GM19468 (cell line): Measurements from ENCODE around the gene MALAT1.
"Not testable (repeated sequence)": the region's sequence is repeated elsewhere in the genome, so short reads cannot be mapped to it uniquely, and the experiment has no call there.

ENCODE experiments used
- ATAC-seq: cut with Tn5 transposase; IDR thresholded peaks from one replicate; pipeline ENCODE4 v1.9.1; 2021; ENCODE audit warnings: mild to moderate bottlenecking, moderate library complexity, moderate number of reproducible peaks; ENCODE audit not compliant: unreplicated experiment; ENCODE audit errors: extremely low read depth

The MALAT1 gene

DNA sequence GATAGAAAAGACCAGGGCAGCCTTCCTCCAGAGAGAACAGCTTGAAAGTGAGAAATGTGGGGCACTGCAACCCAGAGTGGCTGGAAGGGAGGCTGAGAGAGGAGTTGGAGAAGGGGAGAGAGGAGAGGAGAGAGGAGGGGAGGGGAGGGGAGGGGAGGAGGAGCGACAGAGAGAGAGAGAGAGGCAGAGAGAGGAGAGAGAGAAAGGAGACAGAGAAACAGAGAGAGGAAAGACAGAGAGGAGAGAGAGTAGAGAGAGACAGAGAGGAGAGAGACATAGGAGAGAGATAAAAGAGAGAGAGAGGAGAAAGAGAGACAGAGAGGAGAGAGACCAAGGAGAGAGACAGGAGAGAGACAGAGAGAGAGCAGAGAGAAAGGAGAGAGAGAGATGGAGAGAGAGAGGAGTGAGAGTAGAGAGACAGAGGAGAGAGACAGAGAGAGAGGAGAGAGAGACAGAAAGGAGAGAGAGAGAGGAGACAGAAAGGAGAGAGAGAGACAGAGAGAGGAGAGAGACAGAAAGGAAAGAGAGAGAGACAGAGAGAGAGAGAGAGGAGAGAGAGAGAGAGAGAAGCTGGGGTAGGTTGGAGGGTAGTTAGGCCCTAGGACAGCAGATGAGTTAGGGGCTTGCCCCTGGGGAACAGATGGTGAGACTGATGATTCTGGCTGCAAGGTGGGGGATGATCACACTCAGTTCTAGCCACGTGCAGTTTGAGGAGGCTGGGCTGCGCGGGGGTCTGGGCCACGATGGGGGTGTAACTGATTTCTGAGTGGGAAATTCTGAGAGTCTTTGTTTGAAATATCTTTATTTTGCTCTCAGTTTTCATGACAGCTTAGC is 17.5 kb downstream of the MALAT1 start:
- ATAC-seq: no peak

DNA sequence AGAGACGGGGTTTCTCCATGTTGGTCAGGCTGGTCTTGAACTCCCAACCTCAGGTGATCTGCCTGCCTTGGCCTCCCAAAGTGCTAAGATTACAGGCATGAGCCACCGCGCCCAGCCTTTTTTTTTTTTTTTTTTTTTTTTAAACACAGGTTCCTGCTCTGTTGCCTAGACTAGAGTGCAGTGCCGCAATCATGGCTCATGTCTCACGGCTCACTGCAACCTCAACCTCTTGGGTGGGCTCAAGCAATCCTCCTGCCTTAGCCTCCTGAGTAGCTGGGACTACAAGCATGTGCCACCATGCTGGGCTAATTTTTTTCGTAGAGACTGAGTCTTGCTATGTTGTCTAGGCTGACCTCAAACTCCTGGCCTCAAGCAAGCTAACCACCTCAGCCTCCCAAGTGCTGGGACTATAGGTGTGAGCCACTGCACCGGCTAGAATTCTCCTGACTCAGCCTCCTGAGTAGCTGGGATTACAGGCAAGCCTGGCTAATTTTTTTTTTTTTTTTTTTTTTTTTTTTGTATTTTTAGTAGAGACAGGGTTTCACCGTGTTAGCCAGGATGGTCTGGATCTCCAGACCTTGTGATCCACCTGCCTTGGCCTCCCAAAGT is 20.2 kb downstream of the MALAT1 start:
- not testable (repeated sequence) for ATAC-seq

DNA sequence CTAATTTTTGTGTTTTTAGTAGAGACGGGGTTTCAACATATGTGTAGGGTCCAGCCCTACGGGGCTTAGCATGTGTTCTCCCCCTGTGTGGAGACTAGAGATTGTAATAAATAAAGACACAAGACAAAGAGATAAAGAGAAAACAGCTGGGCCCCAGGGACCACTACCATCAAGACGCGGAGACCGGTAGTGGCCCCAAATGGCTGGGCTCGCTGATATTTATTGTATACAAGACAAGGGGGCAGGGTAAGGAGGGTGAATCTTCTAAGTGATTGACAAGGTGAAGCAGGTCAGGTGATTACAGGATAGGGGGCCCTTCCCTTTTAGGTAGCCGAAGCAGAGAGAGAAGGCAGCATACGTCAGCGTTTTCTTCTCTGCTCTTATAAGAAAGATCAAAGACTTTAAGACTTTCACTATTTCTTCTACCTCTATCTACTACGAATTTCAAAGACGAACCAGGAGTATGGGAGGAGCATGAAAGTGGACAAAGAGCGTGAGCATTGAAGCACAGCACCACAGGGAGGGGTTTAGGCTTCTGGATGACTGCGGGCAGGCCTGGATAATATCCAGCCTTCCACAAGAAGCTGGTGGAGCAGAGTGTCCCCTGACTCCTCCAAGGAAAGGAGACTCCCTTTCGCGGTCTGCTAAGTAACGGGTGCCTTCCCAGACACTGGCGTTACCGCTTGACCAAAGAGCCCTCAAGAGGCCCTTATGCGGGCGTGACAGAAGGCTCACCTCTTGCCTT is 23.1 kb downstream of the MALAT1 start:
- ATAC-seq: not testable (repeated sequence)

DNA sequence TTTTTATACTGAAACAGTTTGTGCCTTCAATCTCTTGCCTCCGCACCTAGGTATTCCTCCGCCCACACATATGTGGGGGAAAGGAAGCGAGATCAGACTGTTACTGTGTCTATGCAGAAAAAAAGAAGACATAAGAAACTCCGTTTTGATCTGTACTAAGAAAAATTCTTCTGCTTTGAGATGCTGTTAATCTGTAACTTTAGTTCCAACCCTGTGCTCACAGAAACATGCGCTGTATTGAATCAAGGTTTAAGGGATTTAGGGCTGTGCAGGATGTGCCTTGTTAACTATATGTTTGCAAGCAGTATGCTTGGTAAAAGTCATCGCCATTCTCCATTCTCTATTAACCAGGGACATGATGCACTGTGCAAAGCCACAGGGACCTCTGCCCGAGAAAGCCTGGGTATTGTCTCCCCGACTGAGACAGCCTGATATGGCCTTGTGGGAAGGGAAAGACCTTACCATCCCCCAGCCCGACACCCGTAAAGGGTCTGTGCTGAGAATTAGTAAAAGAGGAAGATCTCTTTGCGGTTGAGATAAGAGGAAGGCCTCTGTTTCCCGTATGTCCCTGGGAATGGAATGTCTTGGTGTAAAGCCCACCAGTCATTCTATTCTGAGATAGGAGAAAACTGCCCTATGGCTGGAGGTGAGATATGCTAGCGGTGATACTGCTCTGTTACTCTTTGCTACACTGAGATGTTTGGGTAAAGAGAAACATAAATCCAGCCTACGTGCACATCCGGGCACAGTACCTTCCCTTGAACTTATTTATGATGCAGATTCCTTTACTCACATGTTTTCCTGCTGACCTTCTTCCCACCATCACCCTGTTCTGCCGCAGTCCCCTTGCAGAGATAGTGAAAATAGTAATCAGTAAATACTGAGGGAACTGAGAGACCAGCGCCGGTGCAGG is 24.1 kb downstream of the MALAT1 start:
- ATAC-seq: not testable (repeated sequence)

DNA sequence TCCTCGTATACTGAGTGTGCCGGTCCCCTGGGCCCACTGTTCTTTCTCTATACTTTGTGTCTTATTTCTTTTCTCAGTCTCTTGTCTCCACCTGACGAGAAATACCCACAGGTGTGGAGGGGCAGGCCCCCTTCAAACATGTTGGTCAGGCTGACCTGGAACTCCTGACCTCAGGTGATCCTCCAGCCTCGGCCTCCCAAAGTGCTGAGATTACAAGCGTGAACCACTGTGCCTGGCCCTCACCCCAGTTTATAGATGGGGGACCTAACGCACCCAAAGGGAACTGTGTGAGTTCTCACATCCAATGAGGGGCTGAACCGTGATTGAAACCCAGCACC is 24.8 kb downstream of the MALAT1 start:
- not testable (repeated sequence) for ATAC-seq

DNA sequence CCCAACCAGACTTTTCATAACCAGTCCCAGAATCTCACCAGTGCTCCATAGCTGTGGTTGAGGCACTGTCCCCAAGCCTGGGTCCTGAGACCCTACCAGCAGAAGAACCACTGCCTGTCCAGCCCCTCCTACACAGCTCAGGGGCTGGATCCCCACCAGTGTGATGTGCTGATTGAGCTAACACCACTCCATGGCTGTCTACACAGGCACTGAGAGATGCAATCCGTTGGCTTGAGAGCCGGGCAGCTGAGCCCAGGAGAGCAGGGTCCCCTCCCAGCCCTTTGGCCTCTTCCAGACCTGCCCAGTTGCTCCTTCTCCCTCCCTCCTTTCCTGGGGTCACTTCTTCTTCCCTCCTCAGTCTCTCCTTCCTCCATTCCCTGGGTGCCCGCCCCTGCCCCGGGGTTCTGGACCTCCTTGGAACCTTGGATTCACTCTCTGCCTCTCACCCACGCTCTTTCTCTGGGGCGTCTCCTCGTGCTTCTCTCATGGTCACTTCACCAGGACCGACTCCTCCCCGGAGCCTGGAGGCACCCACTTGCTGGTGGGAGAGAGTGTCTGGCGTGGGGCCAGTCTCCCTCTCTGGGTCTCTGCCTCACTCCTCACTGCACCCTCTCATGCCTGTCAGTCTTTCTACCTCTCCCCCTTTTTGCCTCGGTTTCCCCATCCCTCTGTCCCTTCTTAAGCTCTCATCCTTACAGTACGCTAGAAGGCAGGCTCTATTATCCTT is 25.3 kb downstream of the MALAT1 start:
- ATAC-seq: no peak

DNA sequence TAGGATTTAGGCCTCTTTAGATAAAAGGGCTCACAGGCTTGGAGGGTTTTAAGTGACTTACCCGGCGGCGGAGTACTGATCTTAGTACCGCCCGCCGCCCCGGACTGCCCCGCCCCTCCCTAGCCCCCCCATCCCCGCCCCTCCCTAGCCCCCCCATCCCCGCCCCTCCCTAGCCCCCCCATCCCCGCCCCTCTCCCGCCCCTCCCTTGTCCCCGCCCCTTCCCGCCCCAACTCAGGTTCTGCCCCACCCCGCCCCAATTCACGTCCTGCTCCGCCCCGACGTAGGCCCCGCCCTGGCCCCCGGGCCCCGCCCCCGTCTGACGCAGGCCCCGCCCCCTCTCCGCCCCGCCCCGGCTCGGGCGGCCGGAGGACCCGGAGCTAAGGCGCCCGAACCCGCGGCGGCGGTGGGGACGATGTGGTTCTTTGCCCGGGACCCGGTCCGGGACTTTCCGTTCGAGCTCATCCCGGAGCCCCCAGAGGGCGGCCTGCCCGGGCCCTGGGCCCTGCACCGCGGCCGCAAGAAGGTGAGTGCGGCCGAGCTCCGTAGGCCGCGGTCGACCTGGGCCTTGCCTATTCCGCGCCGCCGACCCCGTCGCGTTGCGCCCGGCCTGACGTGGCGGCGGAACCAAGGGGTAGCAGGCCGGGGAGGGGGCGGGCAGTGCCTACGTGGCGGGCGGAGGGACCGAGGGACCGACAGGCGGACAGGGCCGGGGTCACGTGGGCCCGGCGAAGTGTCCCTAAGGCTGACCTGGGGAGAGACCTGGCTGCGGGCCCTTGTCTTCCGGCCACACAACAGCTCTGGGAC is 26.1 kb downstream of the MALAT1 start, which contains the start of gene SCYL1:
SCYL1 (plus strand) TSS at position 343 of the 805 bp plus-strand sequence; CDS start at position 414, 71 bp downstream.
- ATAC-seq: peak; percentile 23

DNA sequence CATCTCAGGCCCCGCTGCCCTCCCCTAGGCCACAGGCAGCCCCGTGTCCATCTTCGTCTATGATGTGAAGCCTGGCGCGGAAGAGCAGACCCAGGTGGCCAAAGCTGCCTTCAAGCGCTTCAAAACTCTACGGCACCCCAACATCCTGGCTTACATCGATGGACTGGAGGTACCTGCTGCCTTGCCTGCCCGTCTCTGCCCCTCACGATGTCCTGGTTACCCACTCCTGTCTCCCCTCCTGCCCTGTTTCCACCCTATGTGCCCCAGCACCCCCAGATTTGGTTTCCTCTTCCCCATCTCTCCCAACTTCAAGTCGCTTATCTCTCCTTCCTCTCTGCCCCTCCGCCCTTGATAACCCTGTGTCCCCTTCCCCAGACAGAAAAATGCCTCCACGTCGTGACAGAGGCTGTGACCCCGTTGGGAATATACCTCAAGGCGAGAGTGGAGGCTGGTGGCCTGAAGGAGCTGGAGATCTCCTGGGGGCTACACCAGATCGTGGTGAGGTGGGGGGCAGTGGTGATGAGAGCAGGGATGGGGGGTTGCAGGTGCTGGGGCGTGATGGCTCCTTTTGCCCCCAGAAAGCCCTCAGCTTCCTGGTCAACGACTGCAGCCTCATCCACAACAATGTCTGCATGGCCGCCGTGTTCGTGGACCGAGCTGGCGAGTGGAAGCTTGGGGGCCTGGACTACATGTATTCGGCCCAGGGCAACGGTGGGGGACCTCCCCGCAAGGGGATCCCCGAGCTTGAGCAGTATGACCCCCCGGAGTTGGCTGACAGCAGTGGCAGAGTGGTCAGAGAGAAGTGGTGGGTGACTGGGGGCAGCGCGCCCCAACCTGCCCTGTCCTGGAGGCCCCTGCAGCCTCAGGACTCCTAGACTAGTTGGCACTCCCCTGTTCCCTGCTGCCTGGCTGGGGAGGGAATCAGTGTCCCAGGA is 27.0 kb downstream of the MALAT1 start:
- ATAC-seq: no peak

DNA sequence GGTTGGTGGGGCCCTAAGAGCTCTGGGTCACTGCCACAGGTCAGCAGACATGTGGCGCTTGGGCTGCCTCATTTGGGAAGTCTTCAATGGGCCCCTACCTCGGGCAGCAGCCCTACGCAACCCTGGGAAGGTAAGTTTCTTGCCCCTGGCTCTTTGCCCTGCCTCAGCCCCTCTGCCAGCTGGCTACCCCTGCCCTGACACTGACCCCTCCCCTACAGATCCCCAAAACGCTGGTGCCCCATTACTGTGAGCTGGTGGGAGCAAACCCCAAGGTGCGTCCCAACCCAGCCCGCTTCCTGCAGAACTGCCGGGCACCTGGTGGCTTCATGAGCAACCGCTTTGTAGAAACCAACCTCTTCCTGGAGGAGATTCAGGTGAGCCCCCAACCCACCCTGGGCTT is 27.9 kb downstream of the MALAT1 start:
- ATAC-seq: no peak

DNA sequence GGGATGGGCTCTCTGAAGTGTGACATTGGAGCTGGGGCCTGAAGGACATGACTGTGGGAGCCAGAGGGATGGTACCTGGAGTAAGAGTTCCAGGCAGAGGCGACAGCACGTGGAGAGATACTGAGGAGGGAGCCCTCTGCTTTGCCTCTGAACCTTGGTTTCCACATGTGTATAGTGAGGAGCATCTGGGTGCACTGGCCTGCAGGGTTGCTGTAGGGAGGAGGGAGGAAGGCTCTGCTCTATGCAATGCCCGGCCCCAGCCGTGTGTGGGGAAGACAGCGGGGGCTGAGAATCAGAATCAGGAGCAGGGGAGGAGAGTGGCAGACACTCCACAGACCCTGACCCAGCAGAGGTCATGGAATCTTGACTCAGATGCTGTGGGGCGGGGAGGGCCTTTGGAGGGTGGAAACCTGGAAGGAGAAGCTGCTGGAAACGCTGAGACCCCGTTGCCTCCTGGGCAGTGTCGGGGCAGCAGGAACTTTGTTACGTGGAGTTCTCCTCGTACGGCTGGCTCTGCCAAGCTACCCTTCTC is 30.0 kb downstream of the MALAT1 start:
- ATAC-seq: no peak

DNA sequence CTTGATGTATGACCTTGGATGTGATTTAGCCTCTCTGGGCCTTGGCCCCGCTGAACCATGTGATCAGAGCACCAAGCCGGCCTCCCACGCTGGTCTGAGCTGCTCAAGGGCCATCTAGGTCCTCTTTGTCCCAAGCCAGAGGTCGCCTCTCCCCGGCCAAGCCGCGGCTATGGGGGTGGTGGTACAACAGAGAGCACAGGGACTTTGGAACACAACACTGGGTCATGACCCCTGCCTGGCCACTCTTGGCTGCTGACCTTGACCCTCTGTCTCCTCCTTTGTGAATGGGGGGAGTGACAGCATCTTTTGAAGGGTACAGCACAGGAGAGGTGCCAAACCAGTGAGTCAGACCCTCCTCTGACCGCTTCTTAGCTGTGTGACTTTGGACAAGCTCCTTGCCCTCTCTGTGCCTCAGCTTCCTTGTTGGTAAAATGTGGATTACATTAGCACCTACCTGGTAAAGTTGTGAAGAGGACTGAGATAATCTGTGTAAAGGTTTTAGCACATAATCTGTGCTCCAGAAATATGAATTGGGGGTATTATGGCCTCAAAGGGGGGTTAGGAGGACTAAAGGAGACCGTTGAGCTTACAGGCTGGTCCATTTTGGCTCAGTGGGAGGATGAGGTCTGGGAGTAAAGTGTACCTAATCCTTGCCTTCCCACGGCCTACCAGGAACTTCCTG is 30.8 kb downstream of the MALAT1 start:
- ATAC-seq: no peak

DNA sequence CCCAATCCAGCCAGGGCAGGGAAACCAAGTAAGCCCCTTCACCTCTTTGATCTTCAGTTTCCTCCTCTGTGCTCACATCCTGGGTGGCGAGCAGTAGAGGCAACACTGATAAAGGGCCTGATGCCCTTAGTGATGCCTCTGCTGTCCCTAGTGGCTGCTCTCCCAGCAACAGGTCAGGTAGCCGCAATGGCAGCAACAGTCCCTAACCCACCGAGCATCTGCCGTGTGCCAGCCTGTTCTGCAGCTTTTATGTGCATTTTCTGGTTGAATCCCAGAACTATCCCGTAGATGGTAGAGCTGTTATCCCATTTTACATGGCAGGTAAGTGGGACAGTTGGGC is 31.3 kb downstream of the MALAT1 start:
- no peak for ATAC-seq

DNA sequence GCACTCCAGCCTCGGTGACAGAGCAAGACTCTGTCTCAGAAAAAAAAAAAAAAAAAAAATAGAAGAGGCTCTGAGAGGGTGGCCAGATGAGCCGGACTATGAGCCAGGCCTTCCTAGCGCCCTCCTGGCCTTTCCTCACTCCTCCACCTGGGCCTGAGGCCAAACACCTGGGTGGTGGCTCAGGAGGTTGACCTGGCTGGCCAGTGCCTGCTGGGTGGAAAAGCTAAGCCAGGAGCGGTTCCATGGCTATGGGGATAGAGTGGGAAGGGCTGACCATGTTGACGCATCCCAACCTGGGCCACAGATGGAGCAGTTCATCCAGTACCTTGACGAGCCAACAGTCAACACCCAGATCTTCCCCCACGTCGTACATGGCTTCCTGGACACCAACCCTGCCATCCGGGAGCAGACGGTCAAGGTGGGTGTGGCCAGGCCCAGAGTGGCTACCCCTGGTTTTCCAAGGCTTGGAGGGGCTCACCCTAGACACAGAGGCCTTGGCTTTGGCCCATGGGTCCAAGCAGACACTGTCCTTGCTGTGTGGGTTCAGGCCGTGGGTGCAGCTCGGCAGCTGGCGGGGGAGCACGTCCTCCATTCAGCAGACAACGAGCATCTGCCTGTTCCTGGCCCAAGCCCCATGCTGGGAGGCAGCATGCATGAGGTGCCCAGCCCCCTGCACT is 33.7 kb downstream of the MALAT1 start:
- ATAC-seq: no peak

DNA sequence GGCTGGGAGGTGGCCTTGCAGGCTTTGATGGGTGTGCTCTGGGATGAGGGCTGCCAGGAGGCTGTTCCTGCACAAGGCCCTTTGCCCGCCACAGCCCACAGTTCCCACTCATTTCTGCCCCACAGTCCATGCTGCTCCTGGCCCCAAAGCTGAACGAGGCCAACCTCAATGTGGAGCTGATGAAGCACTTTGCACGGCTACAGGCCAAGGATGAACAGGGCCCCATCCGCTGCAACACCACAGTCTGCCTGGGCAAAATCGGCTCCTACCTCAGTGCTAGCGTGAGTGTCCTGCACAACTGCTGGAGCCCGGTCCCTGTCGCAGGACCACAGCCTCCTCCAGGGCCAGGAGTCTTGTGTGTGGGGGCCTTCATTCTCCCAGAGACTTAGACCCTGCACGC is 36.3 kb downstream of the MALAT1 start:
- ATAC-seq: no peak

DNA sequence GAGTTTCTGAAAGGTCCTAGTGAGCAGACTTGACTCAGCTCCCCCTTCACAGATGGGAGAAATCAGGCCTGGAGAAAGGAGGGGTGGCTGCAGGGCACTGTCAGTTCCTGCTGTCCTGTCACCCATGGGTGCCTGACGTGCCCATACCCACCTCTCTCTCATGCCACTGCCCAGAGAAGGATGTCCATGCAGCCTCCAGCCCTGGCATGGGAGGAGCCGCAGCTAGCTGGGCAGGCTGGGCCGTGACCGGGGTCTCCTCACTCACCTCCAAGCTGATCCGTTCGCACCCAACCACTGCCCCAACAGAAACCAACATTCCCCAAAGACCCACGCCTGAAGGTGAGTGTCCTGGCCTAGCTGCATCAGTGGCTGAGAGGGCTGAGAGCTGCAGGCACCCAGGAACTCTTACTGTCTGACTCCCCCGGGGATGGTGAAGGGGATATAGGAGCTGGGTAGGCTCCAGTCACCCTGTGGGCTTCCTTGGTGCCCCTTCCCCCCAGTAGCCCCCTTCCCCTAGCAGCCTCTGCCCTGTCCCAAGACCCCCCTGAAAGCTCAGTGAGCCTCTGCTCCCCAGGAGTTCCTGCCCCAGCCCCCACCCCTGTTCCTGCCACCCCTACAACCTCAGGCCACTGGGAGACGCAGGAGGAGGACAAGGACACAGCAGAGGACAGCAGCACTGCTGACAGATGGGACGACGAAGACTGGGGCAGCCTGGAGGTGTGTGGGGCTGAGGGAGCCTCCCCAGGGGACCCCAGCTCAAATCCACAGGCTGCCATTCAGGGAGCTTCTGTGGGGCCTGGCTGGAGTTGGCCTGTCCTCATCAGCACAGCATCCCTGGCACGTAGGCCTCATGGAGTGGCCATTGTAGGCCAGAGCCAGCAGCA is 37.8 kb downstream of the MALAT1 start:
- ATAC-seq: no peak

DNA sequence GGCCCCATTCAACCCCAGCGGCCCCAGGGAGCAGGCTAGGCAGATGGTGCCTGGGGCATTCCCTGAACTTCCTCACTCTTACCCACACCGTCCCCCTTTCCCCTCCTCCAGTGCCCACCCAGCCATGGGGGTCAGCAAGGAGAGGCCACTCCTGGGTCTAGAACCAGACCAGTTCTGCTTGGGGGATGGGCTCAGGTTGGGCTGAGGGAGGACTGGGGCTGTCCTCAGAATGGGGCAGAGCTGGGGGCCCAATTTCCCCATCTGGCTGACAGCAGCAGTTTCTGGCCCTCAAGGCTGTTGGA is 38.4 kb downstream of the MALAT1 start:
- no peak for ATAC-seq
